ENCODE results near the gene SLC30A2. TPM values are rescaled to one million over a fixed set of nuclear protein-coding genes. Genes with fewer than 3 reads are reported as not detected.

Gene SLC30A2
- total RNA-seq, 1 experiment from 2014 or later = 3.0 TPM

GRCh38 chr1:26035203-26035958, 10.5 kb downstream of the SLC30A2 start:
- Histone ChIP-seq H3K4me3 (ENCODE audit: low read depth, low read length) (peak overlapping the region; percentile 86), H3K27me3 (replicated peaks; ENCODE audit: control insufficient read depth, insufficient read depth, low read length) (no peaks in the 10 kb centered on the region), H3K36me3 (ENCODE audit: control insufficient read depth, insufficient read depth, low read length) (no peaks in the 10 kb centered on the region), H3K9me3 (no peaks in the 10 kb centered on the region), H3K4me1 (peaks cover 9% of the 10 kb centered on the region)
- intact Hi-C loops (cut with micrococcal nuclease; ENCODE audit: unreplicated experiment) = loop anchor here (1.0 to 5.0 kb wide), 3 partner anchors 69 to 127 kb away; no protein-coding TSS in a partner anchor
- no TSS peak for BruUV-seq (replicated peaks)
- POLR2A ChIA-PET = interaction anchor here (1.0 kb wide), 1 partner anchor 110 kb away, joined by 5 read pairs; no protein-coding TSS in a partner anchor
- Mint-ChIP-seq H3K9me3 (ENCODE audit: unreplicated experiment) (no peaks in the 10 kb centered on the region), H3K36me3 (ENCODE audit: insufficient read depth, unreplicated experiment) (no peaks in the 10 kb centered on the region), H3K4me3 (ENCODE audit: unreplicated experiment) (peak overlapping the region; percentile 88), H3K27ac (ENCODE audit: unreplicated experiment) (peak overlapping the region; percentile 56), H3K4me1 (ENCODE audit: low read depth, unreplicated experiment) (peaks cover 8% of the 10 kb centered on the region), H3K27me3 (ENCODE audit: insufficient read depth, unreplicated experiment) (no peaks in the 10 kb centered on the region)
- DNase-seq = peak; percentile 93 to 94
- peak; percentile 10 to 36 for TF ChIP-seq CTCF (IDR thresholded peaks at IDR 0.05; ENCODE audit: insufficient read depth in 1 of 2, low read depth in 1 of 2, low read length in 1 of 2, severe bottlenecking in 1 of 2, unreplicated experiment in 1 of 2)
- CTCF ChIA-PET = interaction anchor here (0.7 to 3.4 kb wide), 11 partner anchors 10 to 198 kb away, joined by 3 to 77 read pairs (median 4); partner anchors contain the start of genes CEP85, SLC30A2 and ZNF593

GRCh38 chr1:26034504-26035202, 11.3 kb downstream of the SLC30A2 start:
- no peak for DNase-seq

More at GRCh38 chr1:26034504-26035202, 11.3 kb downstream of the SLC30A2 start:
- ChIA-PET POLR2A (interaction anchor here (0.5 kb wide), 1 partner anchor 112 kb away, joined by 5 read pairs; no protein-coding TSS in a partner anchor), CTCF (interaction anchor here (0.6 to 3.4 kb wide), 7 partner anchors 11 to 139 kb away, joined by 3 to 77 read pairs (median 4); partner anchors contain the start of genes SLC30A2, STMN1 and ZNF593)
- no peak for TF ChIP-seq CTCF (IDR thresholded peaks at IDR 0.05; ENCODE audit: insufficient read depth in 1 of 2, low read depth in 1 of 2, low read length in 1 of 2, severe bottlenecking in 1 of 2, unreplicated experiment in 1 of 2)
- Histone ChIP-seq H3K27me3 (replicated peaks; ENCODE audit: control insufficient read depth, insufficient read depth, low read length) (no peaks in the 10 kb centered on the region), H3K4me3 (ENCODE audit: low read depth, low read length) (peak overlapping the region; percentile 86), H3K36me3 (ENCODE audit: control insufficient read depth, insufficient read depth, low read length) (no peaks in the 10 kb centered on the region), H3K9me3 (no peaks in the 10 kb centered on the region), H3K4me1 (peaks cover 9% of the 10 kb centered on the region)
- no peaks in the 10 kb centered on the region for H3K27me3 Mint-ChIP-seq (ENCODE audit: insufficient read depth, unreplicated experiment)
- no TSS peak for BruUV-seq (replicated peaks)
- H3K4me3 Mint-ChIP-seq (ENCODE audit: unreplicated experiment) = peak overlapping the region; percentile 88
- H3K27ac Mint-ChIP-seq (ENCODE audit: unreplicated experiment) = no peak overlapping the region
- peaks cover 8% of the 10 kb centered on the region for H3K4me1 Mint-ChIP-seq (ENCODE audit: low read depth, unreplicated experiment)
- no peaks in the 10 kb centered on the region for H3K9me3 Mint-ChIP-seq (ENCODE audit: unreplicated experiment)
- no peaks in the 10 kb centered on the region for H3K36me3 Mint-ChIP-seq (ENCODE audit: insufficient read depth, unreplicated experiment)
- intact Hi-C loops (cut with micrococcal nuclease; ENCODE audit: unreplicated experiment) = loop anchor here (1.0 to 5.0 kb wide), 3 partner anchors 70 to 128 kb away; no protein-coding TSS in a partner anchor

All from Caco-2 (cell line).